Calu3 (cell line): ENCODE results near the gene PHF19. TPM values are rescaled to one million over a fixed set of nuclear protein-coding genes. Genes with fewer than 3 reads are reported as not detected.

Experiments used
- BruUV-seq: library from RNA; stranded (reverse); fragments of 400-500 nt; replicated peaks from 2 replicates; lab custom pipeline; 2021; lab: Mats Ljungman, UMichigan
- CTCF ChIA-PET: fragments of 300-600 bp; sonication (Branson Sonifier 250); formaldehyde crosslinking; loops from one replicate; lab custom pipeline; 2022; ENCODE audit warnings: antibody characterized with exemption; lab: Charles Lee
- DNase-seq: peaks from one replicate; pipeline ENCODE4 v3.0.0; 2022
- H3K27ac Mint-ChIP-seq: one replicate; pipeline ENCODE4 v1.8.0; 2022; ENCODE audit warnings: mixed read lengths; ENCODE audit not compliant: unreplicated experiment
- H3K27me3 Mint-ChIP-seq: one replicate; pipeline ENCODE4 v1.8.0; 2022; ENCODE audit warnings: mixed read lengths; ENCODE audit not compliant: unreplicated experiment
- H3K36me3 Mint-ChIP-seq: one replicate; pipeline ENCODE4 v1.8.0; 2022; ENCODE audit warnings: mild to moderate bottlenecking, moderate library complexity, mixed read lengths; ENCODE audit not compliant: insufficient read depth, unreplicated experiment
- H3K4me1 Mint-ChIP-seq: one replicate; pipeline ENCODE4 v1.8.0; 2022; ENCODE audit warnings: mild to moderate bottlenecking, low read depth, mixed read lengths; ENCODE audit not compliant: unreplicated experiment
- H3K4me3 Mint-ChIP-seq: one replicate; pipeline ENCODE4 v1.8.0; 2022; ENCODE audit warnings: mild to moderate bottlenecking, low read depth, moderate library complexity, mixed read lengths; ENCODE audit not compliant: unreplicated experiment
- H3K9me3 Mint-ChIP-seq: one replicate; pipeline ENCODE4 v1.8.0; 2022; ENCODE audit warnings: low read depth, mixed read lengths; ENCODE audit not compliant: unreplicated experiment
- intact Hi-C: fragments of 100-400 bp; cut with micrococcal nuclease; formaldehyde crosslinking; loops from one replicate; pipeline ENCODE4 v1.10.0; 2022; ENCODE audit not compliant: unreplicated experiment
- total RNA-seq: library from RNA; stranded (reverse); gene quantifications from 2 replicates; pipeline ENCODE4 v1.2.3, GENCODE V29; 2022
- TF ChIP-seq, protein P1 (sequence below): fragments of 200-600 bp; IDR thresholded peaks from one replicate; pipeline ENCODE4 v1.8.0; 2022; ENCODE audit warnings: antibody characterized with exemption; ENCODE audit not compliant: unreplicated experiment

PHF19 gene
- total RNA-seq, 1 experiment from 2014 or later, result 44.5 TPM

DNA sequence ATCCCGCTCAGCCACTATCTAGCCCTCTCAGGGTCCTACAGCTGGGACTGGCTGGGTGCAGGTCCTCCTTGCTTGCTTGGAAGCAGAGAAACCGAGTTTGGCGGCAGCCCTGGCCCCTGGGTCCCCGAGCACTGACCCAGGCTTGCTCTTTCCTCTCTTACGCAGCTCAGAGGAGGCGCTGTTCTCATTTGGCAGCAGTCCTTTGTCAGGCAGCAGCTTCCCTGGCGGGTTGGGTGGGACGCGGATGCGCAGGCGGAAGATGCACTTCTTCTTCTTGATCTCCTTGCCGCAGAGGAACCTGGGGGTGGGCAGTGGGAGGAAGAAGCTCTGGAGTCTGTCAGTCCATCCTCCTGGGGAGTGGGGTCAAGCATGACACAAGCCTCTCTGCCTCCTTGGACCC, 14.5 kb downstream of the PHF19 start:
- TF ChIP-seq, protein P1, sequence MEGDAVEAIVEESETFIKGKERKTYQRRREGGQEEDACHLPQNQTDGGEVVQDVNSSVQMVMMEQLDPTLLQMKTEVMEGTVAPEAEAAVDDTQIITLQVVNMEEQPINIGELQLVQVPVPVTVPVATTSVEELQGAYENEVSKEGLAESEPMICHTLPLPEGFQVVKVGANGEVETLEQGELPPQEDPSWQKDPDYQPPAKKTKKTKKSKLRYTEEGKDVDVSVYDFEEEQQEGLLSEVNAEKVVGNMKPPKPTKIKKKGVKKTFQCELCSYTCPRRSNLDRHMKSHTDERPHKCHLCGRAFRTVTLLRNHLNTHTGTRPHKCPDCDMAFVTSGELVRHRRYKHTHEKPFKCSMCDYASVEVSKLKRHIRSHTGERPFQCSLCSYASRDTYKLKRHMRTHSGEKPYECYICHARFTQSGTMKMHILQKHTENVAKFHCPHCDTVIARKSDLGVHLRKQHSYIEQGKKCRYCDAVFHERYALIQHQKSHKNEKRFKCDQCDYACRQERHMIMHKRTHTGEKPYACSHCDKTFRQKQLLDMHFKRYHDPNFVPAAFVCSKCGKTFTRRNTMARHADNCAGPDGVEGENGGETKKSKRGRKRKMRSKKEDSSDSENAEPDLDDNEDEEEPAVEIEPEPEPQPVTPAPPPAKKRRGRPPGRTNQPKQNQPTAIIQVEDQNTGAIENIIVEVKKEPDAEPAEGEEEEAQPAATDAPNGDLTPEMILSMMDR, result no peak
- no peaks in the 10 kb centered on the region for H3K4me1 Mint-ChIP-seq
- H3K36me3 Mint-ChIP-seq, result peaks cover 6% of the 10 kb centered on the region
- intact Hi-C loops, result no loop called here
- CTCF ChIA-PET, result no interaction called here
- no peaks in the 10 kb centered on the region for H3K27me3 Mint-ChIP-seq
- DNase-seq, result no peak
- H3K27ac Mint-ChIP-seq, result no peak overlapping the region
- H3K4me3 Mint-ChIP-seq, result no peak overlapping the region
- no peaks in the 10 kb centered on the region for H3K9me3 Mint-ChIP-seq
- BruUV-seq, result no TSS peak

DNA sequence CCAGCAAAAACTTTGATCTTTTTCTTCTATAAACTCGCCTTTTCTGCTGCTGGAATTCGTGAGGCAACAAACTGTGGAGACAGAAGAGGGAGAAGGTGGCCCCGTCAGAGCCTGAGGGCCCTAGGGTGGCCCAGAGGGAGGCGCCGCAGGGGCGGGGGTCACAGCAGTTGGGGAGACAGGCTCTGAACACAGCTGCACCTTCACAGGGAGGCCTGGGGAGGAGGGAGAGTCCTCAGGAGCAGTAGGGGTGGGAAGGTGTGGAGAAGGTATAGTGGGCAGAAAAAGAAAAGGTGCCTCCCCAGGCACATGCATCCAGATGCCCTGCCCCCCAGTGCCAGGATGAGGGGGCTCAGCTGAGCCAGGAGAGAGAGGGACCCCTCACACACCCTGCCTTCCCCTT, 15.1 kb downstream of the PHF19 start:
- Mint-ChIP-seq H3K36me3 (peaks cover 6% of the 10 kb centered on the region), H3K9me3 (no peaks in the 10 kb centered on the region), H3K27ac (no peak overlapping the region), H3K4me3 (no peak overlapping the region), H3K27me3 (no peaks in the 10 kb centered on the region), H3K4me1 (no peaks in the 10 kb centered on the region)
- intact Hi-C loops, result no loop called here
- no TSS peak for BruUV-seq
- TF ChIP-seq, protein P1, result no peak
- CTCF ChIA-PET, result no interaction called here
- DNase-seq, result no peak

DNA sequence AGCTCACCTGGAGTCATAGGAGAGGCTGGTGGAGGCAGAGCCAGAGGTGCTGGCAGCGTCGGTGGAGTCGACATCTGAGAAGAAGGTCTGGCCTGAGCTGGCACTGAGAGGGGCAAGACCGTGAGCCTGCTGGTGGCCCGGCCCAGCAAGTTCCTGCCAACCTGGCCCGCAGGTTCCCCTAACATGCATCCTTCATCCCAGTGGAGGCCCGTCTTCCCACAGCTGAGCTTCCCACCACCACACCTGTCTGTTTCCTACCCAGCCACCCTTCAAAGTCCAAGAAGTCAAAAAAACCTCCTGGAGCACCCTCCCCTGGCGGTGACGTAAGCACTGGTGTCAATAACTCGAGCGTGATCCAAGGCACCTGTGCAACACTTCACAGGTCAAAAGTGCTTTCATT, 16.9 kb downstream of the PHF19 start:
- CTCF ChIA-PET, result no interaction called here
- intact Hi-C loops, result no loop called here
- H3K27me3 Mint-ChIP-seq, result no peaks in the 10 kb centered on the region
- no peak for DNase-seq
- TF ChIP-seq, protein P1, result no peak
- BruUV-seq, result no TSS peak
- no peaks in the 10 kb centered on the region for H3K9me3 Mint-ChIP-seq
- no peak overlapping the region for H3K4me3 Mint-ChIP-seq
- peaks cover 5% of the 10 kb centered on the region for H3K36me3 Mint-ChIP-seq
- no peak overlapping the region for H3K27ac Mint-ChIP-seq
- no peaks in the 10 kb centered on the region for H3K4me1 Mint-ChIP-seq

DNA sequence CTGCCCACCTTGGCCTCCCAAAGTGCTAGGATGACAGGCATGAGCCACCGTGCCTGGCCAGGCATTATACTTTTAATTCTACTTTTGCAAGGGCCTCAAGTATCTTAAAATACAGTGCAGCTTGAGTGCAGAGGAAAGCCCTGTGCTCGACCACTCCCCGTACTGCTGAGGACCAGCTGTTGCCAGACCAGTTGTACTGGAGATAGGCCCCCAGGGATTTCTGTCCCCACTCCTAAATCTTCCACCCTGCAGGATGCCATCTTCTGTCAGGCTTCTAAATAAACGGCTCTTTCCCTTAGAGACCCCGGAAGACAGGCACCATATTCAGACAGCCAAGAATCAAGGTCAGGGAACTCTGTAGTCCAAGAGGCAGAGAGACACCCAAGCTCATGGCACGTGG, 17.6 kb downstream of the PHF19 start:
- Mint-ChIP-seq H3K27ac (no peak overlapping the region), H3K36me3 (peaks cover 5% of the 10 kb centered on the region), H3K4me3 (no peak overlapping the region), H3K9me3 (no peaks in the 10 kb centered on the region), H3K27me3 (no peaks in the 10 kb centered on the region), H3K4me1 (no peaks in the 10 kb centered on the region)
- no TSS peak for BruUV-seq
- CTCF ChIA-PET, result no interaction called here
- intact Hi-C loops, result no loop called here
- TF ChIP-seq, protein P1, result no peak
- no peak for DNase-seq
